Duodenal mucosa (tissue), 2 donors: ENCODE data around the gene MED15.

ENCODE experiments used
- H3K27ac ChIP-seq: one replicate; pipeline ENCODE4 v1.7.0; 2013; ENCODE audit warnings: low read depth, low read length
- H3K27me3 ChIP-seq, 2 donors: one replicate each; pipeline ENCODE4 v1.7.0; 2013; ENCODE audit warnings: low read length in 2 of 2, control low read depth in 1 of 2; ENCODE audit not compliant: insufficient read depth in 2 of 2, control insufficient read depth in 1 of 2
- H3K36me3 ChIP-seq, 2 donors: one replicate each; pipeline ENCODE4 v1.7.0; 2013; ENCODE audit warnings: low read length in 2 of 2, control low read depth in 1 of 2; ENCODE audit not compliant: insufficient read depth in 2 of 2, control insufficient read depth in 1 of 2
- H3K4me1 ChIP-seq, 2 donors: one replicate each; pipeline ENCODE4 v1.7.0; 2013; ENCODE audit warnings: low read length in 2 of 2, control low read depth in 1 of 2; ENCODE audit not compliant: insufficient read depth in 2 of 2, control insufficient read depth in 1 of 2
- H3K4me3 ChIP-seq, 2 donors: one replicate each; pipeline ENCODE4 v1.7.0; 2013; ENCODE audit warnings: low read length in 2 of 2, low read depth in 1 of 2
- H3K9ac ChIP-seq, 2 donors: one replicate each; pipeline ENCODE4 v1.7.0; 2013; ENCODE audit warnings: low read length in 2 of 2, low read depth in 1 of 2
- H3K9me3 ChIP-seq, 2 donors: one replicate each; pipeline ENCODE4 v1.7.0; 2013; ENCODE audit warnings: low read length in 2 of 2, control low read depth in 1 of 2; ENCODE audit not compliant: control insufficient read depth in 1 of 2

MED15 gene

DNA sequence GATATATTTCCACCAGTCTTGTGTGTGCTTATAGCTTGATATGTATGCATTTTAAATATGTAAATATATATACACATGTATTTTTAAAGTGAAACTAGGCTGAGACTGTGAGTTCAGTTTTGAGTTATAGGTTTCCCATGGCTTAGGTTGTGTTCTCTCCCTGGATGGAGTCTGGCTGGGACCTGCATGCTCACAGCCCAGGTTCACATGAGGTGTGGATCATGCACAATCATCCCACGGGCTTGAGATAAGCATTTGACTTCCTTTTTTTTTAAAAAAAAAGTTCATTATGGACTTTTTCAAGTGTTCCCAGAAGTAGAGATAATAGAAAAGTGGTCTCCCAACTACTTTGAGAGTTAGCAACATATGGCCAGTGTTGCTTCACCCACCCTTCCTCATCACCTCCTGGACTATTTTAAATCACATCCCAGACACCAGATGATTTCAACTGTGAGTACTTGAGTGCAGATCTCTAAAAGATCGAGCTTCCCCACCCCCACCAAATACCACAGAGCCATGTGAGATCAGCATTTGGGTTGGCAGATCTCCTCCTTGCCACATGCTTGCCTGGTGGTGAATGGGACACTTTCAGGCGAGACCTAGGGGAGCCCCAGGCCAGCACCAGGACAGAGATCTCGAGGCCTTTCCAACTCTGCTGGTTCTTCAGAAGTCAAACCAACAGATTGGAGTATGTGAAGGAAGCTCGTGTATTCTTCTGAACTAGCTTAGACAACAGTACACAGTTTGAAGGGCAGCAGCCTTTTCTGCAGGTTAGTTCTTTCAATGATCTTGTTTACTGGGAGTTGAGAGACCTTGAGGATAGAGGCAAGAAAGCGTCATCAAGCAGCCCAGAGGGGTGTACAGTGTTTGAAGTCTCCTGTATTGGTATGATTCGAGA, 15.9 kb downstream of the MED15 start:
- Histone ChIP-seq H3K4me1 (peaks cover 14% of the 10 kb centered on the region in 2 donors), H3K9ac (no peak overlapping the region), H3K9me3 (no peaks in the 10 kb centered on the region), H3K36me3 (peaks cover 11 to 52% of the 10 kb centered on the region in 2 donors), H3K27ac (no peak overlapping the region), H3K4me3 (no peak overlapping the region), H3K27me3 (no peaks in the 10 kb centered on the region)

DNA sequence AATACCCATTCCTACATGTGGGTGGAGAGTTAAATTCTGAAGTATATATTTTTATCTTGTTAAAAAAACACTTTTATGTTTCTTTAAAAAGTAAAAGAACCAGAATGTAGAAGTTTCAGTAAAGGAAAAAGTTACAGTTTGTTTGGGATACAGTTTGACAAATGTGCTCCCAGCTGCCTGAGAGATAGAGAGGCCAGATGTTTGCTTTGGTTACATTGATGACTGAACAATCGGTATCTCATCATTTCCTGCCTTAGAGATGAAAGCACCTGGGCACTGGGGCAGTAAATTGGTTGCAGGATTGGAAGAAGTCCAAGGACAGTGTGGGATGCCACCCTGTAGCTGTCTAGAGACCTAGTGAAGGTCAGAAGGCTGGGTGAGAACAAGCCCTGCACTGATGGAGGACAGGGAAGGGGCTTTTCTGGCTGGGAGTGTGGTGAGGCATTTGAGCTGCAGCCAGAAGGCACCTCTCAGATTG, 16.6 kb downstream of the MED15 start:
- no peak overlapping the region for H3K4me3 ChIP-seq
- no peak overlapping the region for H3K27ac ChIP-seq
- H3K36me3 ChIP-seq, result peaks cover 17 to 51% of the 10 kb centered on the region in 2 donors
- no peak overlapping the region for H3K9ac ChIP-seq
- peaks cover 14% of the 10 kb centered on the region in 2 donors for H3K4me1 ChIP-seq
- no peaks in the 10 kb centered on the region for H3K27me3 ChIP-seq
- H3K9me3 ChIP-seq, result no peaks in the 10 kb centered on the region

GRCh38 chr22:20525048-20525447, 17.6 kb downstream of the MED15 start:
- H3K4me3 ChIP-seq, result no peak overlapping the region
- no peak overlapping the region for H3K27ac ChIP-seq
- no peaks in the 10 kb centered on the region for H3K27me3 ChIP-seq
- H3K9ac ChIP-seq, result no peak overlapping the region
- H3K36me3 ChIP-seq, result peaks cover 17 to 44% of the 10 kb centered on the region in 2 donors
- no peaks in the 10 kb centered on the region for H3K9me3 ChIP-seq
- H3K4me1 ChIP-seq, result peaks cover 16 to 18% of the 10 kb centered on the region in 2 donors

GRCh38 chr22:20526305-20526627, 18.9 kb downstream of the MED15 start:
- Histone ChIP-seq H3K27me3 (no peaks in the 10 kb centered on the region), H3K27ac (no peak overlapping the region), H3K9me3 (no peaks in the 10 kb centered on the region), H3K36me3 (peaks cover 11 to 33% of the 10 kb centered on the region in 2 donors), H3K4me3 (no peak overlapping the region), H3K4me1 (peaks cover 29 to 30% of the 10 kb centered on the region in 2 donors), H3K9ac (no peak overlapping the region)

GRCh38 chr22:20526628-20527355, 19.4 kb downstream of the MED15 start:
- Histone ChIP-seq H3K4me1 (peaks cover 34 to 36% of the 10 kb centered on the region in 2 donors), H3K9me3 (no peaks in the 10 kb centered on the region), H3K4me3 (no peak overlapping the region), H3K36me3 (peaks cover 11 to 31% of the 10 kb centered on the region in 2 donors), H3K27me3 (no peaks in the 10 kb centered on the region), H3K9ac (no peak overlapping the region), H3K27ac (no peak overlapping the region)

GRCh38 chr22:20528405-20528978, 21.1 kb downstream of the MED15 start:
- H3K4me3 ChIP-seq, result no peak overlapping the region
- no peak overlapping the region for H3K27ac ChIP-seq

GRCh38 chr22:20530368-20531153, 23.2 kb downstream of the MED15 start:
- H3K9ac ChIP-seq, result peak overlapping the region; percentile 13 to 33
- peak overlapping the region; percentile 23 for H3K27ac ChIP-seq
- peaks cover 29 to 30% of the 10 kb centered on the region in 2 donors for H3K4me1 ChIP-seq
- H3K9me3 ChIP-seq, result no peaks in the 10 kb centered on the region
- peaks cover 11 to 32% of the 10 kb centered on the region in 2 donors for H3K36me3 ChIP-seq
- H3K4me3 ChIP-seq, result no peak overlapping the region
- no peaks in the 10 kb centered on the region for H3K27me3 ChIP-seq

More at GRCh38 chr22:20528405-20528978, 21.1 kb downstream of the MED15 start:
- no peaks in the 10 kb centered on the region for H3K27me3 ChIP-seq
- H3K9me3 ChIP-seq, result no peaks in the 10 kb centered on the region
- H3K4me1 ChIP-seq, result peaks cover 32 to 36% of the 10 kb centered on the region in 2 donors
- no peak overlapping the region for H3K9ac ChIP-seq
- H3K36me3 ChIP-seq, result peaks cover 11 to 24% of the 10 kb centered on the region in 2 donors

GRCh38 chr22:20531154-20531403, 23.7 kb downstream of the MED15 start:
- H3K27me3 ChIP-seq, result no peaks in the 10 kb centered on the region
- no peak overlapping the region for H3K9ac ChIP-seq
- H3K36me3 ChIP-seq, result peaks cover 11 to 32% of the 10 kb centered on the region in 2 donors
- no peak overlapping the region for H3K4me3 ChIP-seq
- no peaks in the 10 kb centered on the region for H3K9me3 ChIP-seq
- peak overlapping the region; percentile 23 for H3K27ac ChIP-seq
- peaks cover 29 to 30% of the 10 kb centered on the region in 2 donors for H3K4me1 ChIP-seq

DNA sequence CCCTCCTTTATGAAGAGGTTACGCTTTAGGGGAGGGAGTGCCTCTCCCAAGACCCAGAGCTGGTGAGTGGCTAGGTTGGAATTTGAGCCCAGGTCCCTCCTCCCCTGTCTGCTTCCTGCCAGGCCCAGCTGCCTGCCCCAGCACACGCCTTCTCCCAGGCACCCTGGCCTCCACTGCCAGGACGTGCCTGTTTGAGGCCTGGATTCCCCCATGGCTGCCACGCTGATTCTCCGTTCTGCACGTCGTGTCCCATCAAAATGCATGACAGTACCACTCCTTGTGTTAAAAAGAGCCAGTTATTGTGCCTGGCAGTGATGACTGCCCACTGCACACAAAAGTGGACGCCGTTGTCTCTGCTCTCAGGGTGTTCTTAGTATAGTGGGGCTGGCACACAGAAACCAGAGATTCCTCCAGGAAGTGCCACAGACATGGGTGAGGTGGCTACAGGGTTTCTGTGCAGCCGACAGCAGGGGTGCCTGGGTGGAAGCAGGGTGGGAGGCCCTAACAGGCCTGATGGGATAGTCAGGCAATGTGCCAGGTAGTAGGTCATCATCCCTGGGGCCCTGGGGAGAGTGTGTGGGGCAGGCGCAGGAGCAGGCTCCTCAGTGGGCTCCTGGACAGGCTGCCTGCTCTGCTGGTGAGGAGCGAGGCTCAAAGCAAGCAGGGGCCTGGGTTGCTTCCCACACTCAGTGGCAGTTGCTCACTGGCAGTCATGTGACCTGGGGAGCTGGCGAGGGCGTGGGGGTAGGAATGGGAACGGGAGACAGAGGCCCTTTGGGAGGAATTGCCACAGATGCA, 24.2 kb downstream of the MED15 start:
- Histone ChIP-seq H3K36me3 (peaks cover 11 to 31% of the 10 kb centered on the region in 2 donors), H3K9ac (peak overlapping the region; percentile 17 to 33), H3K27ac (peak overlapping the region; percentile 23), H3K4me1 (peaks cover 29 to 34% of the 10 kb centered on the region in 2 donors), H3K27me3 (no peaks in the 10 kb centered on the region), H3K4me3 (no peak overlapping the region), H3K9me3 (no peaks in the 10 kb centered on the region)
